HL-60 (cell line): ENCODE measurements around the gene WDCP.

ENCODE experiments used
- POLR2AphosphoS5 ChIP-seq: IDR thresholded peaks from 2 replicates; pipeline ENCODE4 v1.6.1; 2012; ENCODE audit warnings: low read depth
- TF ChIP-seq, protein P1 (sequence below): IDR thresholded peaks from one replicate; pipeline ENCODE4 v1.5.1; 2011; ENCODE audit warnings: low read length, control low read depth, inconsistent platforms; ENCODE audit not compliant: insufficient read depth

DNA sequence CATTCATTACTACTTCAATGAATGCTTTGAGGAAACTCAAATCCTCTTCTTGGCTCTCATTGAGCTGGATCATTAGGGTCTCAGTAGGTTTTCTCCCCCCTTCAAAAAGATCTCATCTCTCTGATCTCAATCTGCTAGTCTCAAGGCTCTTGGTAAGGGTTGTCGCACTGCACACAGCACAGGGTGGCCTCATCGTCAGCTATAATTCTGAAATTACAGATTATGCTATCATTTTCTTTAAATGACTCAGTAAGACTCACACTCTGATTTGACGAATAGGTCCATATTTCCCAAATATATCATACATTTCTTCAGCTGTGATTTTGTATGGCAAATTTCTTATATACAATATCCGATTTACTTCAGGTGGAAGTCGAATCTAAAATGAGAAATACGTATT, 26.6 kb upstream of the WDCP start:
- TF ChIP-seq, protein P1, sequence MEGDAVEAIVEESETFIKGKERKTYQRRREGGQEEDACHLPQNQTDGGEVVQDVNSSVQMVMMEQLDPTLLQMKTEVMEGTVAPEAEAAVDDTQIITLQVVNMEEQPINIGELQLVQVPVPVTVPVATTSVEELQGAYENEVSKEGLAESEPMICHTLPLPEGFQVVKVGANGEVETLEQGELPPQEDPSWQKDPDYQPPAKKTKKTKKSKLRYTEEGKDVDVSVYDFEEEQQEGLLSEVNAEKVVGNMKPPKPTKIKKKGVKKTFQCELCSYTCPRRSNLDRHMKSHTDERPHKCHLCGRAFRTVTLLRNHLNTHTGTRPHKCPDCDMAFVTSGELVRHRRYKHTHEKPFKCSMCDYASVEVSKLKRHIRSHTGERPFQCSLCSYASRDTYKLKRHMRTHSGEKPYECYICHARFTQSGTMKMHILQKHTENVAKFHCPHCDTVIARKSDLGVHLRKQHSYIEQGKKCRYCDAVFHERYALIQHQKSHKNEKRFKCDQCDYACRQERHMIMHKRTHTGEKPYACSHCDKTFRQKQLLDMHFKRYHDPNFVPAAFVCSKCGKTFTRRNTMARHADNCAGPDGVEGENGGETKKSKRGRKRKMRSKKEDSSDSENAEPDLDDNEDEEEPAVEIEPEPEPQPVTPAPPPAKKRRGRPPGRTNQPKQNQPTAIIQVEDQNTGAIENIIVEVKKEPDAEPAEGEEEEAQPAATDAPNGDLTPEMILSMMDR = no peak
- TF ChIP-seq POLR2AphosphoS5 = no peak
